GM18951 (cell line): ENCODE results near the gene CDC42SE2.

Experiments used
- POLR2A ChIP-seq: IDR thresholded peaks from 4 replicates; pipeline ENCODE4 v1.6.1; 2011; ENCODE audit warnings: mild to moderate bottlenecking; ENCODE audit not compliant: insufficient read length, insufficient read depth; ENCODE audit errors: extremely low read depth
- in situ Hi-C: fragments of 300-500 bp; cut with MboI; formaldehyde crosslinking; loops from one replicate; pipeline ENCODE4 v1.12.0; 2022; ENCODE audit warnings: low sequenced_read_pairs, mixed read lengths, inconsistent platforms; ENCODE audit not compliant: unreplicated experiment

The CDC42SE2 gene

GRCh38 chr5:131263648-131264450 lies at the start of gene CDC42SE2:
TSS of gene CDC42SE2 (plus strand) at chr5:131264053. CDS start at chr5:131359494, 95,441 bp downstream.
- in situ Hi-C loops = no loop called here
- TF ChIP-seq POLR2A = peak; percentile 98

GRCh38 chr5:131214609-131215227 lies 49.1 kb upstream of the CDC42SE2 start:
- TF ChIP-seq POLR2A = no peak
- in situ Hi-C loops = no loop called here

- in situ Hi-C loops = no loop called here
- TF ChIP-seq POLR2A = no peak
Observed at GRCh38 chr5:131217791-131218190, 46.1 kb upstream of the CDC42SE2 start.

GRCh38 chr5:131218392-131218791 lies 45.5 kb upstream of the CDC42SE2 start:
- no peak for TF ChIP-seq POLR2A
- in situ Hi-C loops = no loop called here

GRCh38 chr5:131220566-131220965 lies 43.3 kb upstream of the CDC42SE2 start:
- no peak for TF ChIP-seq POLR2A

GRCh38 chr5:131221008-131221703 lies 42.7 kb upstream of the CDC42SE2 start:
- no peak for TF ChIP-seq POLR2A
- in situ Hi-C loops = no loop called here

More at GRCh38 chr5:131220566-131220965, 43.3 kb upstream of the CDC42SE2 start:
- in situ Hi-C loops = no loop called here

GRCh38 chr5:131221888-131222287 lies 42.0 kb upstream of the CDC42SE2 start:
- in situ Hi-C loops = no loop called here

GRCh38 chr5:131222731-131223130 lies 41.1 kb upstream of the CDC42SE2 start:
- no peak for TF ChIP-seq POLR2A
- in situ Hi-C loops = no loop called here

More at GRCh38 chr5:131221888-131222287, 42.0 kb upstream of the CDC42SE2 start:
- no peak for TF ChIP-seq POLR2A

GRCh38 chr5:131223751-131224386 lies 40.0 kb upstream of the CDC42SE2 start:
- no peak for TF ChIP-seq POLR2A
- in situ Hi-C loops = no loop called here

- in situ Hi-C loops = no loop called here
- TF ChIP-seq POLR2A = no peak
Observed at GRCh38 chr5:131224387-131225201, 39.3 kb upstream of the CDC42SE2 start.

GRCh38 chr5:131225282-131225974 lies 38.4 kb upstream of the CDC42SE2 start:
- in situ Hi-C loops = no loop called here
- no peak for TF ChIP-seq POLR2A

- in situ Hi-C loops = no loop called here
Observed at GRCh38 chr5:131226899-131227298, 37.0 kb upstream of the CDC42SE2 start.

GRCh38 chr5:131228646-131229045 lies 35.2 kb upstream of the CDC42SE2 start:
- TF ChIP-seq POLR2A = no peak
- in situ Hi-C loops = no loop called here

More at GRCh38 chr5:131226899-131227298, 37.0 kb upstream of the CDC42SE2 start:
- no peak for TF ChIP-seq POLR2A
